Esophagus squamous epithelium (tissue), 4 donors: ENCODE measurements around the gene CORO7.

Source experiments
- CTCF ChIP-seq, 6 experiments: fragments of 450-650 bp in 4 of 6; fragments of 200-600 bp in 2 of 6; sonication (generic) in 2 of 6; IDR thresholded peaks; one replicate each; pipeline ENCODE4 v1.5.1; 2016 to 2019; ENCODE audit warnings: antibody characterized with exemption in 6 of 6, mild to moderate bottlenecking in 4 of 6, moderate library complexity in 4 of 6
- POLR2A ChIP-seq, 4 donors: fragments of 450-650 bp; IDR thresholded peaks; one replicate each; pipeline ENCODE4 v1.6.1; 2017; ENCODE audit warnings: antibody characterized with exemption in 4 of 4, mild to moderate bottlenecking in 4 of 4, moderate library complexity in 3 of 4

- TF ChIP-seq CTCF (IDR thresholded peaks at IDR 0.05): no peak
- no peak for TF ChIP-seq POLR2A (IDR thresholded peaks at IDR 0.05)
Measured at GRCh38 chr16:4391631-4392381, 24.6 kb downstream of the CORO7 start.
